ENCODE results near the gene FAM50B. TPM values are rescaled to one million over a fixed set of nuclear protein-coding genes. Genes with fewer than 3 reads are reported as not detected.

FAM50B gene
- total RNA-seq, 1 donor from 2014 or later, result 3.1 TPM

DNA sequence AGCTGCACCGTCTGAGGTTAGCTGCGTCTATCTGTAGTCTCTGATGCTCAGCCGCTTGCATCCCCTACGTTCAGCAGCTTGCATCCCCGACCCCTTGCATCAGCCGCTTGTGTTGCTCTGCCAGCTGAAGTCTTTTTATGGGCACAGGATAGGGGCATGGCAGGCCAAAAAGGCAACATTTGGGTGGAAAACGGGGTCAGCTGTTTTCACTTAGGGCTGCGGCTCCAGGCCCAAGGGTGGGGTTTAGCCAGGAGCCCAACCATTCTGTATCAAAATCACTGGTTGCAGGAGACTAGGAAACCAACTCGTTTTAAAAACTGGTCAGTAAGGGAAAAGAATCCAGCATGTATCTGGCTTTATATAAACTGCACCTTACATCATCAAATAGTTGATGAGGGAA, 49.9 kb downstream of the FAM50B start:
- DNase-seq (ENCODE audit: low read depth), result no peak
- TF ChIP-seq, protein P1, sequence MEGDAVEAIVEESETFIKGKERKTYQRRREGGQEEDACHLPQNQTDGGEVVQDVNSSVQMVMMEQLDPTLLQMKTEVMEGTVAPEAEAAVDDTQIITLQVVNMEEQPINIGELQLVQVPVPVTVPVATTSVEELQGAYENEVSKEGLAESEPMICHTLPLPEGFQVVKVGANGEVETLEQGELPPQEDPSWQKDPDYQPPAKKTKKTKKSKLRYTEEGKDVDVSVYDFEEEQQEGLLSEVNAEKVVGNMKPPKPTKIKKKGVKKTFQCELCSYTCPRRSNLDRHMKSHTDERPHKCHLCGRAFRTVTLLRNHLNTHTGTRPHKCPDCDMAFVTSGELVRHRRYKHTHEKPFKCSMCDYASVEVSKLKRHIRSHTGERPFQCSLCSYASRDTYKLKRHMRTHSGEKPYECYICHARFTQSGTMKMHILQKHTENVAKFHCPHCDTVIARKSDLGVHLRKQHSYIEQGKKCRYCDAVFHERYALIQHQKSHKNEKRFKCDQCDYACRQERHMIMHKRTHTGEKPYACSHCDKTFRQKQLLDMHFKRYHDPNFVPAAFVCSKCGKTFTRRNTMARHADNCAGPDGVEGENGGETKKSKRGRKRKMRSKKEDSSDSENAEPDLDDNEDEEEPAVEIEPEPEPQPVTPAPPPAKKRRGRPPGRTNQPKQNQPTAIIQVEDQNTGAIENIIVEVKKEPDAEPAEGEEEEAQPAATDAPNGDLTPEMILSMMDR (conservative IDR thresholded peaks at IDR 0.05; ENCODE audit: low read depth, low read length), result no peak
- no peak overlapping the region for H3K4me3 ChIP-seq (ENCODE audit: low read depth, low read length)

DNA sequence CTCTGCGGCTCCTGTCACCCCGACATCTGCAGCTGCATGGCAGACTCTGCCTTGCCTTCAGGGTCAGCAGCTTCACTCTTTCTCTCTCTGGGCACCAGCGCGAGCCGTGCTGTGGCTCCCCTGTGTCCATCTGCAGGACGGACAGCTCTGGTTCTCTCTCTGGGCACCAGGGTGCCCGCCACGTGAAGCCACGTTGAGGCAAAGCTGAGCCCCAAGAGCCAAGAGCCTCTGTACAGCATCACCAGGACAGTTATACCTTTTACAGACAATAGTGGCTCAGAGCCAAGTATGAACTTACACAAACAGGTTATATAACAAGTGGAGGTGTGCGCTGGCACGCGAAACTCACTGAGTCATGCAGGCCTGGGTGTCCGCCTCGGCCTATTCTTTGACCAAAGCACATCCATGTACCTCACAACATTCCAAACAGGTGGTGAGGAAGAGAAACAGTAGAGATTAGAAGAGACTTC, 50.8 kb downstream of the FAM50B start:
- no peak overlapping the region for H3K4me3 ChIP-seq (ENCODE audit: low read depth, low read length)
- DNase-seq (ENCODE audit: low read depth), result no peak
- TF ChIP-seq, protein P1 (conservative IDR thresholded peaks at IDR 0.05; ENCODE audit: low read depth, low read length), result no peak

Other genes with a start within 250 kb of the FAM50B start
- 36.4 and 37.6 TPM in 2 replicates for gene PXDC1, start 97.7 kb upstream of the FAM50B start, total RNA-seq
- gene FAM217A, start 229.8 kb downstream of the FAM50B start, total RNA-seq, result not detected in 2 replicates

Measured in epithelial cell of proximal tubule (primary cell).